Osteoblast (primary cell): ENCODE measurements around the gene GRIK2. TPM values are rescaled to one million over a fixed set of nuclear protein-coding genes. Genes with fewer than 3 reads are reported as not detected.

Source experiments
- DNase-seq: peaks from one replicate; pipeline ENCODE4 v3.0.0; 2011; ENCODE audit warnings: low spot score, mixed read lengths; ENCODE audit not compliant: insufficient read length; ENCODE audit errors: missing footprints
- H2AFZ ChIP-seq: 2 replicates; pipeline ENCODE4 v1.6.0; 2011; ENCODE audit warnings: mild to moderate bottlenecking, low read length
- H3K27ac ChIP-seq: 2 replicates; pipeline ENCODE4 v1.5.1; 2011; ENCODE audit warnings: mild to moderate bottlenecking, low read depth, low read length, moderate library complexity
- H3K27me3 ChIP-seq: 2 replicates; pipeline ENCODE4 v1.6.0; 2012; ENCODE audit warnings: mild to moderate bottlenecking, control low read depth, inconsistent platforms, low read length, moderate library complexity; ENCODE audit not compliant: insufficient read depth
- H3K36me3 ChIP-seq: 2 replicates; pipeline ENCODE4 v1.5.1; 2011; ENCODE audit warnings: mild to moderate bottlenecking, low read length, control low read depth, moderate library complexity; ENCODE audit not compliant: insufficient read depth
- H3K4me1 ChIP-seq: 2 replicates; pipeline ENCODE4 v1.5.1; 2011; ENCODE audit warnings: mild to moderate bottlenecking, low read length, control low read depth, moderate library complexity; ENCODE audit not compliant: insufficient read depth
- H3K4me2 ChIP-seq: 2 replicates; pipeline ENCODE4 v1.6.0; 2011; ENCODE audit warnings: mild to moderate bottlenecking, low read length; ENCODE audit not compliant: insufficient read depth
- H3K4me3 ChIP-seq: fragments of 200-600 bp; sonication (generic); 3 replicates; pipeline ENCODE4 v1.5.1; 2012; ENCODE audit warnings: mild to moderate bottlenecking, low read length, inconsistent platforms; ENCODE audit not compliant: insufficient read depth
- H3K79me2 ChIP-seq: 2 replicates; pipeline ENCODE4 v1.6.0; 2012; ENCODE audit warnings: mild to moderate bottlenecking, low read length, control low read depth, inconsistent platforms; ENCODE audit not compliant: insufficient read depth
- H3K9me3 ChIP-seq: 2 replicates; pipeline ENCODE4 v1.5.1; 2011; ENCODE audit warnings: low read depth, low read length, control low read depth
- H4K20me1 ChIP-seq: 2 replicates; pipeline ENCODE4 v1.6.0; 2012; ENCODE audit warnings: mild to moderate bottlenecking, low read length, control low read depth; ENCODE audit not compliant: insufficient read depth
- total RNA-seq: library from RNA; depleted of rRNA; stranded (reverse); fragments of >200 nt; gene quantifications from 2 replicates; pipeline ENCODE4 v1.2.3, GENCODE V29; 2012
- TF ChIP-seq, protein P1 (sequence below): IDR thresholded peaks from 2 replicates; pipeline ENCODE4 v1.5.1; 2011; ENCODE audit warnings: mild to moderate bottlenecking, low read depth, low read length, moderate library complexity; ENCODE audit errors: extremely low read depth

Gene GRIK2
- total RNA-seq, 1 donor, result 0.72 TPM

DNA sequence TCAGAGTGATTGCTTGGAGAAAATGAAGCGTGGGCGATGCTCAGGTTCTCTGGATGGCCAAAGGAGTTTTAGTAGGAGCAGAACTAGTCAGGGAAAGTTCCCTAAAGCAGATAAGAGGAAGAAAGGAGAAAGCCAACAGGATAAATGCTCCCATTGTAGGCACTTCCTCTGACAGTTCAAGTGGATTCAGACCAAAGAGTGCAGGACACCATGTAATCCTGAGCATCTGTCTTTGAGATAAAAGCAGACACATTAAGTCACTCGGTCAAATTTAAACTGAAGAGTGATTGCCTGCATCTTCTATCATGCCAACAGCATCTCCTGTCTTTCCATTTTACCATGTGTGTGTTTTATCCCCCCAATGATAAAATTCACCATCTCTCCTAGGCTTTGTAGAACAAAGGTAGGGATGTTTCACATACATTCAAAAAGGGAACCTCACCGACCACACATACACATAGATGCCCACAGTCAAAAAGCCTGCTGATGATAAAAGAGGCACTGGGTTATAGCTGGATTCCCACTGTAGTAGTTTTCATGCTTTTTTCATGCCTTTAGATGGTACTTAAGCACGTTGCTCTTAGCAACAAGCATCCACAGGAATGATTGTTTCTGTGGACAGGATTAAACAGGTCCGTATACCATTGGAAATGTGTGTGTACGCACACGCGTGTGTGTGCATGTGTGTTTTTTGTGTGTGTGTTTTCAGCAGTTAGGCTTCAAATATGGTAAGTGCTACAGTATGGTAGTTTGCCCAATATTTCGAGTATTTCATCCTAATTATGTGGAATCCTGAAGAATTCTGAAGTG is 7.0 kb downstream of the GRIK2 start:
- Histone ChIP-seq H3K9me3 (no peaks in the 10 kb centered on the region), H3K4me1 (no peaks in the 10 kb centered on the region), H2AFZ (no peak overlapping the region), H3K27ac (no peak overlapping the region), H3K4me3 (no peak overlapping the region), H3K4me2 (no peak overlapping the region), H3K36me3 (no peaks in the 10 kb centered on the region), H3K27me3 (no peaks in the 10 kb centered on the region), H3K79me2 (no peaks in the 10 kb centered on the region), H4K20me1 (no peaks in the 10 kb centered on the region)
- TF ChIP-seq, protein P1, sequence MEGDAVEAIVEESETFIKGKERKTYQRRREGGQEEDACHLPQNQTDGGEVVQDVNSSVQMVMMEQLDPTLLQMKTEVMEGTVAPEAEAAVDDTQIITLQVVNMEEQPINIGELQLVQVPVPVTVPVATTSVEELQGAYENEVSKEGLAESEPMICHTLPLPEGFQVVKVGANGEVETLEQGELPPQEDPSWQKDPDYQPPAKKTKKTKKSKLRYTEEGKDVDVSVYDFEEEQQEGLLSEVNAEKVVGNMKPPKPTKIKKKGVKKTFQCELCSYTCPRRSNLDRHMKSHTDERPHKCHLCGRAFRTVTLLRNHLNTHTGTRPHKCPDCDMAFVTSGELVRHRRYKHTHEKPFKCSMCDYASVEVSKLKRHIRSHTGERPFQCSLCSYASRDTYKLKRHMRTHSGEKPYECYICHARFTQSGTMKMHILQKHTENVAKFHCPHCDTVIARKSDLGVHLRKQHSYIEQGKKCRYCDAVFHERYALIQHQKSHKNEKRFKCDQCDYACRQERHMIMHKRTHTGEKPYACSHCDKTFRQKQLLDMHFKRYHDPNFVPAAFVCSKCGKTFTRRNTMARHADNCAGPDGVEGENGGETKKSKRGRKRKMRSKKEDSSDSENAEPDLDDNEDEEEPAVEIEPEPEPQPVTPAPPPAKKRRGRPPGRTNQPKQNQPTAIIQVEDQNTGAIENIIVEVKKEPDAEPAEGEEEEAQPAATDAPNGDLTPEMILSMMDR, result no peak
- no peak for DNase-seq

DNA sequence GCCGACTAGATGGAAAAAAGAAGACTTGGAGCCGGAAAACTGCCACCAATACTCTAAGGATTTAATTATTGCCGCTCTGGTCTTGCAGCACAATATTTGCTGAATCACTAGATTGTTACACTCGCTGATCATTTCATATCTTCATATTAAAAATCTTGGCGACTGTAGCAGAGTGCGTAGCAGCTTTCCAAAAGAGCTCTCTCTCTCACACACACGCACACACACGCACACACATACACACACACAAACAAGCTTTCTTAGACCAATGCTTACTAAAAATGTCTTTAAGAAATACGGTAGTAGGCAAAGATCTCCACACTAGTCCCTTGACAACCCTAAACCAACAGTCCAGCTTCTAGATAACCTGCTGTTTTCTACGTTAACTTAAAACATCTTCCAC is 7.7 kb downstream of the GRIK2 start:
- H4K20me1 ChIP-seq, result no peaks in the 10 kb centered on the region
- no peak overlapping the region for H3K4me2 ChIP-seq

DNA sequence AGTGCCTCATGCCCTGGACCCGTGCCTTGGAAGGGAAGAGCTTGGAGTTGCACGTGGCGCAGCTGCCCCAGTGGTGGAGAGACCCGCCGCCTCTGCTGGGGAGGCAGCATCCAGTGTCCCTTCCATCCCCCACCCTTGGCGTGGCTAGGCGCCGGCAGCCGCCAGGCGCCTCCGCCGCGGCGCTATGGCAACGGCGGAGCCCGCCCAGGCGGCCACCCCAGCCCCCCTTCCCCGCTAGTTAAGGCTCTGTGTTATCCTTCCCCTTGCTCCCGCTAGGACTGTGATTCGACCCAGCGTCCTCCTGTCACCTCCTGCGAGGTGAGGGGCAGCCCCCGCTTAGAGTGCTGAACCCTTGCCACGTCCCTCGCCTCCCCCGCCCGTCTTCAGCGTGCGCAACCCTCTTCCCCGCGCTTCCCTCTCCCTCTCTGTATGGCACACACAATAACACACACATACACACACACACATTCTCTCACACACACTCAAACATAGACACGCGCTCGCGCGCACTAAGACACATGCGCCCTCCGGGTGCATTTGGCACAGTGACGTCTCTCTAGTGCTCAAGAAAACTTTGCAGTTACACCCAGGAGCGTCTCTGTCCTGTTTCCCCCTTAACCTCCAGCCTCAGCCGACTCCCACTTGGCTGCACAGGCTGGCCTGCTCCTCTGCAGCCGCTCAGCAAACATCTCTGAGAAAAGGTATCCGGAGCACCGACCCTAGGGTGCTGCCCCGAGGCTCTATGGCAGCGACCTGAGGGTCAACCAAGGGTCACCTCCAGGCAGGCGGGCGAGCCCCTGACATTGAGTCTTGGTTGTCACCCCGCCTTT is 8.5 kb downstream of the GRIK2 start:
- Histone ChIP-seq H4K20me1 (no peaks in the 10 kb centered on the region), H3K27me3 (no peaks in the 10 kb centered on the region), H3K4me3 (no peak overlapping the region), H3K4me1 (no peaks in the 10 kb centered on the region), H3K4me2 (no peak overlapping the region), H2AFZ (no peak overlapping the region), H3K9me3 (no peaks in the 10 kb centered on the region), H3K36me3 (no peaks in the 10 kb centered on the region), H3K27ac (no peak overlapping the region), H3K79me2 (no peaks in the 10 kb centered on the region)
- TF ChIP-seq, protein P1, result no peak
- DNase-seq, result no peak

More for the DNA sequence above, 7.7 kb downstream of the GRIK2 start:
- Histone ChIP-seq H3K36me3 (no peaks in the 10 kb centered on the region), H3K27ac (no peak overlapping the region), H3K4me3 (no peak overlapping the region), H3K4me1 (no peaks in the 10 kb centered on the region), H3K9me3 (no peaks in the 10 kb centered on the region), H3K27me3 (no peaks in the 10 kb centered on the region), H2AFZ (no peak overlapping the region), H3K79me2 (no peaks in the 10 kb centered on the region)
- DNase-seq, result no peak
- TF ChIP-seq, protein P1, result no peak

DNA sequence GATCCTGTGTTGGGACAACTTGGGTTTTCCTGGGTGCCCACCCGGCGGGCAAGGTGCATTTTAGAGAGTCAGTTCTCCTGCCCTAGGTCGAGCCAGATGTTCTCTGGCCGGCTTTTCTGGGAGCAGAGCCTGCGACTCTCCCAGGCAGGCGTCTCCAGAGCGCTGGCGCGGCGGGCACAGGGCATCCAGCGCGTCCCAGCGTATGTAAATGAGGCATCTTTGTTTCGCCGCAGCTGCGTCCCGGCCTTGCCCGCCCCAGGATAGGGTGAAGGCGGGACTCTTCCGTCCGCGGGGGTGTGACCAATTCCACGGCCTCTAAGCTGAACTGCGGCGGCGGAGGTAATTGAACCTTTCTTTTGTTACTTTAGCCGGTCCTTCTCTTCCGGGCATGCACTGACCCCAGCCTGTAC is 9.1 kb downstream of the GRIK2 start:
- no peaks in the 10 kb centered on the region for H3K9me3 ChIP-seq
- no peak for DNase-seq
- no peaks in the 10 kb centered on the region for H3K27me3 ChIP-seq
- TF ChIP-seq, protein P1, result no peak
- H3K4me3 ChIP-seq, result no peak overlapping the region
- H3K27ac ChIP-seq, result no peak overlapping the region
- H3K4me1 ChIP-seq, result no peaks in the 10 kb centered on the region
- H3K36me3 ChIP-seq, result no peaks in the 10 kb centered on the region
- no peak overlapping the region for H2AFZ ChIP-seq
- no peak overlapping the region for H3K4me2 ChIP-seq
- H3K79me2 ChIP-seq, result no peaks in the 10 kb centered on the region
- no peaks in the 10 kb centered on the region for H4K20me1 ChIP-seq
